ENCODE measurements around the gene ACTR1B.

DNA sequence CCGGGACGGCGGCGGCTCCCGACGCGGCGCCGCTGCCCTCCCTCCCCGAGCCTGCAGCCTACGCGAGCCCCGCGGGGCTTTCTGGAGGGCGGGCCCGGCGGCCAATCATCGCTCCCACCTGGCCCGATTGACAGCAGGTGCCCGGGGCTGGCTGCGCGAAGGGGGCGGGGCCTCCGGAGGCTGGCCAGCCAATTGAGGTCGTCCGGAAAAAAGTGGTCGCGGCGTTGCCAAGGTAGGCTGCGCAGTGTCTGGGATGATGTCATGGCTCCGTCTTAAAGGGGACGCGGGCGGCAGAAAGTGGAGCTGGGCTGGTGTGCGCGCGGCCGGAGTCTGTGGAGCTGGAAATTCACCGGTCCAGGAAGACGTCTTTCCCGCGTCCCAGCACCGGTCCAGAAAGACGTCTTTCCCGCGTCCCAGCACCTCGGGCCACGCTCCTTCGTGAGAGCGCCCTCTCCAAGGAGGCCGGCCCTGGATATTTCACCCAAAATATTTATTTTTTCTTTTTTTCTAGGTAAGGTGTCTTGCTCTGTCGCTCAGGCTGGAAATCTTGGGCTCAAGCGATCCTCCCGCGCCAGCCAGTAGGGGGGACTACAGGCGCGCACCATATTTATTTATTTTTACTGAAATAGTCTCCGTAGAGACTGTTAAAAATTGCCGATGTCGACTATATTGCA is at the start of gene ACTR1B:
- TF ChIP-seq, protein P1, sequence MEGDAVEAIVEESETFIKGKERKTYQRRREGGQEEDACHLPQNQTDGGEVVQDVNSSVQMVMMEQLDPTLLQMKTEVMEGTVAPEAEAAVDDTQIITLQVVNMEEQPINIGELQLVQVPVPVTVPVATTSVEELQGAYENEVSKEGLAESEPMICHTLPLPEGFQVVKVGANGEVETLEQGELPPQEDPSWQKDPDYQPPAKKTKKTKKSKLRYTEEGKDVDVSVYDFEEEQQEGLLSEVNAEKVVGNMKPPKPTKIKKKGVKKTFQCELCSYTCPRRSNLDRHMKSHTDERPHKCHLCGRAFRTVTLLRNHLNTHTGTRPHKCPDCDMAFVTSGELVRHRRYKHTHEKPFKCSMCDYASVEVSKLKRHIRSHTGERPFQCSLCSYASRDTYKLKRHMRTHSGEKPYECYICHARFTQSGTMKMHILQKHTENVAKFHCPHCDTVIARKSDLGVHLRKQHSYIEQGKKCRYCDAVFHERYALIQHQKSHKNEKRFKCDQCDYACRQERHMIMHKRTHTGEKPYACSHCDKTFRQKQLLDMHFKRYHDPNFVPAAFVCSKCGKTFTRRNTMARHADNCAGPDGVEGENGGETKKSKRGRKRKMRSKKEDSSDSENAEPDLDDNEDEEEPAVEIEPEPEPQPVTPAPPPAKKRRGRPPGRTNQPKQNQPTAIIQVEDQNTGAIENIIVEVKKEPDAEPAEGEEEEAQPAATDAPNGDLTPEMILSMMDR (IDR thresholded peaks at IDR 0.05) = peak in 4 of 7 experiments; percentile 50 to 68 (median 59)
- TF ChIP-seq POLR2AphosphoS5 (IDR thresholded peaks at IDR 0.05) = peak; percentile 90 to 93 (median 92)
